NCI-H1694 (cell line): ENCODE results near the gene FDX1.

ENCODE experiments used
- DNase-seq: peaks from one replicate; lab custom pipeline; 2025; lab: John Stamatoyannopoulos, UW

Gene FDX1

GRCh38 chr11:110468121-110468520 lies 38.4 kb downstream of the FDX1 start:
- DNase-seq: no peak

GRCh38 chr11:110469127-110469526 lies 39.4 kb downstream of the FDX1 start:
- DNase-seq: no peak

DNA sequence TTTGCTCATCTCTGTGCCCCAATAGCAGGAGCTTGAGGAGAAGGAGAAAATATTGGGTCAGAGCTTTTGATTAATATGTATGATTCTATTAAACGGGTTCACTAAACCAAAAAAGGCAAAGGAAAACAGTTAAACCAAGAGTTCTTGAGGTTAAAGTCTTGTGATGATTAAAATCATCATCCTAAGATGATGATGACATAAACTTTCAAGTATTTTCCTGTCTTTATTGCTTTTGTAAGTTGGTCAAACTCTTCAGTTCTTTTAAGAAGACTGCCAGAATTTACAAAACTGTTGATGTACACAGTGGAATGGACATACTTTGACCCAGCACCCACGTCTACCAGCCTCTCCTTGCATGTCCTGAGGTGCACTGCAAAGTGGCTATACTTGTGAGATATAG lies 41.0 kb downstream of the FDX1 start:
- no peak for DNase-seq

GRCh38 chr11:110471371-110471770 lies 41.6 kb downstream of the FDX1 start:
- DNase-seq: no peak

- DNase-seq: no peak
These were observed 43.1 kb downstream of the FDX1 start for GRCh38 chr11:110472858-110473257.

GRCh38 chr11:110473706-110474105 lies 44.0 kb downstream of the FDX1 start:
- no peak for DNase-seq

DNA sequence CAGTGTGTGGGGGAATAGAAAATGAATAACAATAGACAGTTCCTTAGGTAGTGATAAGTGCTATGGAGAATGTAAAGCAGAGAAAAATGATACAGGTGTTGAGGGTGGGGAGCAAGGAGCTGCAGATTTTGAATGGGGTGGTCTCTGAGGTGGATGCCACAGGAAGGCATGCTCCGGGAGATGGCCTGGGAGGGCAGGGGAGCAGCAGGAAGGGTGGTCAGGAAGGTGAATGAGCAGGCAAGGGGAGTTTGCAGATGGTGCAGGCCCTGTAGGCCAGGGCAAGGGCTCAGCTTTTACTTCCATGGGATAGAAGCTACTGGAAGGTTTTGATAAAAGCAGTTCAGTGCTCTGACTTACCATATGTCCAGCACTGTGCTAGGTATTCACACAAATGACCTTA lies 44.8 kb downstream of the FDX1 start:
- DNase-seq: no peak

DNA sequence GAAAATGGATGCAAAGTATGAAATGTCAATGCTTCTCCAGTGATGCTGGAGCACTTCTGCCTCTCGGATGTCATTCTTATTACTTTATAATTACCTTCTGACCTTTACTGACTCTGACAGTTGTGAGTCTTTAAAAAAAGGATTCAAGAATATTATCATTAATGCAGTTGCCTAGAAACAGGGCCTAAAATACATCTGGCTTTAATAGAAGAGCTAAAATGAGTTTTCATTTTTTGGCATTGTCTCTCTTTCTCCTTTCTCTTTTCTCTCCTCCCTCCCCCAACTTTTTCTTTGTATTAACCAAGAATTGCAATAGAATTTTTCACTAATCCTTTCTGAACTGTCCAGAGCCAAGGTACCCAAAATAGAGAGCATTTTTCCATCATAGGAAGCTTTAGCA lies 45.9 kb downstream of the FDX1 start:
- DNase-seq: no peak

- DNase-seq: no peak
These were observed 48.7 kb downstream of the FDX1 start for GRCh38 chr11:110478410-110478809.

DNA sequence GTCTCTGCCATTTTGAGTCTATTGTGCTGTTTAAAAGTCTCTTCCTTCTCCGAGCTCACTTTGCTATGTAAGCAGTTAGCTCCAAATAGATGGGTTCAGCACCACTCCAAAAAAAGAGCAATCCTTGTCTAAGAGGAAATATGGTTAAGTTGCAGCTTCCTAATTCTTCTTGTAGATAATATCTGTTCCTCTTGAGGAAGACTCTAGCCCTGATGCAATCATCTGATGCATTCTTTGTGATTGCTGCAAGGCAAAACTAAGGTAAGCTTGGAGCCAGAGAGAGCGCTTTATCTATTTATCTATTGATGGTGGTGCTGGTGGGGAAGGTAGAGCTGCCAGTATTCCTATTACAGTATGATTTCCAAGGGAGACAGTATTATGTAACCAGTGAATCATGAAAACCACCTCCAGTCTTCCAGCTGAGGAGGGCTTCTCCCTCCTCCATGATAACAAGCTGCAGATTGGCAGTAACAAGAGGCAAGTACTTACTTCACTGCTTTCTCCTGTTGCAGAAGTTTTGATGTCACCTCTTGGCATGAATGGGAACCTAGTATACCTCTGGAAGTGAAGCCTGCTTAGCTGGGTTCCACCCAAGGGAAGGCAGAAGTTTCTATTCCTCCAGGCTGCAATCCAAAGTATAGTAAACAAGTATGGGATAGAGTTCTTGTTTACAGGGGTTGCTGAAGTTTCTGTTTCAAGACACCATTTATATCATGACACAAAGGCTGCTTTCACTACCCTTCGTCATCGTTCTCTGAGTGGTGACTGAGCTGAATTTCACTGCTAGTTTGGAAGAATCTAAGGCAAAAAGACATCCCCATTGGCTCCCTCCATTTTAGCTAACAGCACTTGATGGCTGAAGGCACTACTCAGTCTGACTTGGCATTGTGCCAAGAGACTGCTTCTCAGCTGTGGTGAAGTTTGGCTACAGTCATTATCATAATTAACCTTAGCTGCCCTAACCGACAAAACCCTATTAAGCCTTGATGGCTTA lies 49.7 kb downstream of the FDX1 start:
- no peak for DNase-seq

GRCh38 chr11:110481523-110481922 lies 51.8 kb downstream of the FDX1 start:
- DNase-seq: no peak

- DNase-seq: no peak
These were observed 56.4 kb downstream of the FDX1 start for GRCh38 chr11:110486156-110486555.

DNA sequence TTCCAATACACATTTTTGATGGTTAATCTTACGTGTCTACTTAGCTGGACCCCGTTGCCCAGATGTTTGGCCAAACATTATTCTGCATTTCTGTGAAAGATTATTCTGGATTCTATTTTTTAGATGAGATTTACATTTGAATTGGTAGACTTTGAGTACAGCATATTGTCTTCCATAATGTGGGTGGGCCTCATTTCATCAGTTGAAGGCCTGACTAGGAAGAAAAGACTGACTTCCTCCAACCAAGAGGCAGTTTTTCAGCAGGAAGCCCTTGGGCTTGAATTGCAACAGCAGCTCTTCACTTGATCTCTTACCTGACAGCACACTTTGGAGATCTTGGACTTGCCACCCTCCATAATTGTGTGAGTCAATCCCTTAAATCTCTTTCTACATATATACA lies 58.7 kb downstream of the FDX1 start:
- no peak for DNase-seq

- DNase-seq: no peak
These were observed 61.1 kb downstream of the FDX1 start for GRCh38 chr11:110490886-110491285.

GRCh38 chr11:110491577-110492320 lies 62.0 kb downstream of the FDX1 start:
- DNase-seq: no peak

GRCh38 chr11:110492321-110492685 lies 62.6 kb downstream of the FDX1 start:
- no peak for DNase-seq

- no peak for DNase-seq
These were observed 63.6 kb downstream of the FDX1 start for GRCh38 chr11:110493346-110493745.

- no peak for DNase-seq
These were observed 67.7 kb downstream of the FDX1 start for GRCh38 chr11:110497231-110497978.

DNA sequence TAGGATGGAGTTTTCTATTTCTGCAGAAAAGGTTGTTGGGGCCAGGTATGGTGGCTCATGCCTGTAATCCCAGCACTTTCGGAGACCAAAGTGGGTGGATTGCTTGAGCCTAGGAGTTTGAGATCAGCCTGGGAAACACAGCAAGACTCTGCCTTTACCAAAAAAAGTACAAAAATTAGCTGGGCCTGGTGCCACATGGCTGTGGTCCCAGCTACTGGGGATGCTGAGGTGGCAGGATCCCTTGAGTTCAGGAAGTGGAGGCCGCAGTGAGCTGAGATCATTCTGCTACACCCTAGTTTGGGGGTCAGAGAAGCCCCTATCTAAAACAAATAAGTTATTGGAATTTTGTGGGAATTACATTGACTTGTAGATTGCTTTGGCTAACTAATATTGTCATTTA lies 71.7 kb downstream of the FDX1 start:
- no peak for DNase-seq

GRCh38 chr11:110505528-110506284 lies 76.0 kb downstream of the FDX1 start:
- DNase-seq: no peak

- DNase-seq: no peak
These were observed 77.6 kb downstream of the FDX1 start for GRCh38 chr11:110507328-110507727.

- DNase-seq: no peak
These were observed 79.0 kb downstream of the FDX1 start for GRCh38 chr11:110508786-110509185.
